Gastrocnemius medialis (tissue), 4 donors: ENCODE results near the gene PPIE.

Experiments used
- CTCF ChIP-seq, 5 experiments: fragments of 450-650 bp in 3 of 5; fragments of 200-600 bp in 2 of 5; sonication (generic) in 2 of 5; IDR thresholded peaks in 4 of 5; conservative IDR thresholded peaks in 1 of 5; 1 replicate in 4 of 5; 2 replicates in 1 of 5; pipeline ENCODE4 v1.5.1; 2016 to 2019; ENCODE audit warnings: antibody characterized with exemption in 5 of 5, mild to moderate bottlenecking in 3 of 5, moderate library complexity in 3 of 5
- POLR2A ChIP-seq, 2 donors: fragments of 450-650 bp; IDR thresholded peaks; one replicate each; pipeline ENCODE4 v1.6.1; 2017; ENCODE audit warnings: antibody characterized with exemption in 2 of 2, mild to moderate bottlenecking in 2 of 2, moderate library complexity in 2 of 2

- TF ChIP-seq POLR2A (IDR thresholded peaks at IDR 0.05) (no peak), CTCF (IDR thresholded peaks at IDR 0.05 in 4 of 5, conservative IDR thresholded peaks at IDR 0.05 in 1 of 5) (no peak)
Observed at GRCh38 chr1:39735731-39736130, 3.0 kb upstream of the PPIE start.
